HCT116 (cell line): ENCODE data around the gene CD44. TPM values are rescaled to one million over a fixed set of nuclear protein-coding genes. Genes with fewer than 3 reads are reported as not detected.

Experiments
- ATAC-seq: fragments of 200-7000 bp; cut with Tn5 transposase; 2 replicates; pipeline ENCODE4 v1.9.1; 2020; ENCODE audit warnings: mild to moderate bottlenecking, moderate library complexity
- BruUV-seq: library from RNA; stranded (reverse); fragments of 400-500 nt; replicated peaks from 2 replicates; lab custom pipeline; 2021; lab: Mats Ljungman, UMichigan
- CTCF ChIA-PET: fragments of 300-600 bp; sonication (Branson Sonifier 250); formaldehyde crosslinking; loops from one replicate; lab custom pipeline; 2021; ENCODE audit warnings: antibody characterized with exemption; lab: Charles Lee
- POLR2A ChIA-PET: fragments of 300-600, 350-600 bp; sonication (Branson Sonifier 250); formaldehyde crosslinking; loops from one replicate; lab custom pipeline; 2021; ENCODE audit warnings: antibody characterized with exemption; lab: Charles Lee
- RAD21 ChIA-PET, 2 experiments: fragments of 300-600 bp; sonication (Branson Sonifier 250); formaldehyde crosslinking; loops; one replicate each; lab custom pipeline; 2023; ENCODE audit warnings: low total read pairs in 2 of 2; ENCODE audit not compliant: uncharacterized antibody in 2 of 2, unreplicated experiment in 2 of 2, low non-redundant PET in 1 of 2; lab: Charles Lee
- DNase-seq: peaks from one replicate; pipeline ENCODE4 v3.0.0-alpha.2; 2010; ENCODE audit warnings: low read depth, low spot score
- H2AFZ ChIP-seq: fragments of 200-600 bp; shearing (Covaris generic), sonication (generic); 2 replicates; pipeline ENCODE4 v1.6.1; 2017; ENCODE audit warnings: low read depth, mixed run types, mixed read lengths, antibody characterized with exemption, low read length; ENCODE audit not compliant: poor library complexity, severe bottlenecking
- H3K27ac ChIP-seq: 2 replicates; pipeline ENCODE4 v1.5.1; 2012; ENCODE audit warnings: low read depth, low read length
- H3K27me3 ChIP-seq: fragments of 200-600 bp; sonication (generic); 2 replicates; pipeline ENCODE4 v1.6.1; 2016; ENCODE audit warnings: mixed run types, low read length, mixed read lengths; ENCODE audit not compliant: insufficient read depth
- H3K36me3 ChIP-seq, 2 experiments: fragments of 200-500 bp in 1 of 2; fragments of 200-600 bp in 1 of 2; sonication (Bioruptor generic) in 1 of 2; sonication (generic) in 1 of 2; 2 replicates each; pipeline versions ENCODE4 v1.5.1 to v1.6.1; 2014 to 2016; ENCODE audit warnings: low read length in 2 of 2, inconsistent platforms in 1 of 2, mixed read lengths in 1 of 2, mixed run types in 1 of 2; ENCODE audit not compliant: insufficient read depth in 2 of 2, control insufficient read depth in 1 of 2
- H3K4me1 ChIP-seq, 2 experiments: fragments of 200-600 bp in 1 of 2; sonication (generic) in 1 of 2; 2 replicates each; pipeline versions ENCODE4 v1.5.1 to v1.6.1; 2012 to 2017; ENCODE audit warnings: low read length in 2 of 2, inconsistent platforms in 1 of 2, mild to moderate bottlenecking in 1 of 2, mixed read lengths in 1 of 2, mixed run types in 1 of 2, moderate library complexity in 1 of 2; ENCODE audit not compliant: insufficient read depth in 2 of 2, control insufficient read depth in 1 of 2
- H3K4me2 ChIP-seq: fragments of 200-600 bp; sonication (generic); 2 replicates; pipeline ENCODE4 v1.6.1; 2017; ENCODE audit warnings: mixed run types, low read length, mixed read lengths
- H3K4me3 ChIP-seq, 2 experiments: fragments of 200-600 bp in 1 of 2; sonication (generic) in 1 of 2; replicated peaks in 1 of 2; 2 replicates each; pipeline ENCODE4 v1.5.1; 2011 to 2016; ENCODE audit warnings: low read length in 2 of 2, control low read depth in 1 of 2, low read depth in 1 of 2, mild to moderate bottlenecking in 1 of 2, mixed read lengths in 1 of 2, mixed run types in 1 of 2
- H3K79me2 ChIP-seq: fragments of 200-600 bp; sonication (generic); 2 replicates; pipeline ENCODE4 v1.6.1; 2017; ENCODE audit warnings: mild to moderate bottlenecking, mixed run types, low read length, moderate library complexity, mixed read lengths; ENCODE audit not compliant: insufficient read depth
- H3K9ac ChIP-seq: fragments of 200-600 bp; sonication (generic); 2 replicates; pipeline ENCODE4 v1.6.1; 2016; ENCODE audit warnings: low read length, mixed read lengths
- H3K9me2 ChIP-seq: fragments of 200-600 bp; sonication (generic), shearing (Covaris generic); 2 replicates; pipeline ENCODE4 v1.6.1; 2017; ENCODE audit warnings: mixed run types, mild to moderate bottlenecking, moderate library complexity; ENCODE audit not compliant: insufficient read depth
- H3K9me3 ChIP-seq, 2 experiments: fragments of 200-500 bp in 1 of 2; fragments of 200-600 bp in 1 of 2; sonication (Bioruptor generic) in 1 of 2; sonication (generic) in 1 of 2; 2 replicates each; pipeline ENCODE4 v1.6.1; 2014 to 2017; ENCODE audit warnings: low read length in 2 of 2, mixed read lengths in 2 of 2, inconsistent platforms in 1 of 2, low read depth in 1 of 2, mild to moderate bottlenecking in 1 of 2, mixed run types in 1 of 2, moderate library complexity in 1 of 2; ENCODE audit not compliant: control insufficient read depth in 1 of 2, insufficient read depth in 1 of 2
- H4K20me1 ChIP-seq: fragments of 200-600 bp; sonication (generic), shearing (Covaris generic); 2 replicates; pipeline ENCODE4 v1.6.1; 2017; ENCODE audit warnings: mixed run types, mild to moderate bottlenecking, moderate library complexity; ENCODE audit not compliant: insufficient read depth
- CBX3 ChIP-seq: IDR thresholded peaks from 2 replicates; pipeline ENCODE4 v1.6.1; 2012; ENCODE audit warnings: low read depth
- CEBPB ChIP-seq: IDR thresholded peaks from 2 replicates; pipeline ENCODE4 v1.6.1; 2012; ENCODE audit warnings: low read depth
- EZH2 ChIP-seq: fragments of 200-600 bp; sonication (generic); IDR thresholded peaks from 2 replicates; pipeline ENCODE4 v1.6.1; 2017; ENCODE audit warnings: antibody characterized with exemption, mixed run types
- FOSL1 ChIP-seq: IDR thresholded peaks from 2 replicates; pipeline ENCODE4 v1.6.1; 2012; ENCODE audit warnings: low read depth
- JUND ChIP-seq: IDR thresholded peaks from 2 replicates; pipeline ENCODE4 v1.6.1; 2012
- MAX ChIP-seq: IDR thresholded peaks from 2 replicates; pipeline ENCODE4 v1.6.1; 2012
- RAD21 ChIP-seq: IDR thresholded peaks from 2 replicates; pipeline ENCODE4 v1.6.1; 2012; ENCODE audit warnings: low read depth, mild to moderate bottlenecking
- SIN3A ChIP-seq: IDR thresholded peaks from 2 replicates; pipeline ENCODE4 v1.6.1; 2012; ENCODE audit warnings: low read depth
- SP1 ChIP-seq: IDR thresholded peaks from 2 replicates; pipeline ENCODE4 v1.6.1; 2012; ENCODE audit warnings: low read depth
- SRF ChIP-seq: IDR thresholded peaks from 2 replicates; pipeline ENCODE4 v1.6.1; 2012; ENCODE audit warnings: low read depth
- TCF7L2 ChIP-seq: IDR thresholded peaks from 2 replicates; pipeline ENCODE4 v1.7.0; 2011; ENCODE audit warnings: borderline replicate concordance, inconsistent platforms; ENCODE audit not compliant: insufficient read depth, insufficient read length; ENCODE audit errors: extremely low read depth
- ZFX ChIP-seq: fragments of 450-650 bp; IDR thresholded peaks from 2 replicates; pipeline ENCODE4 v1.6.1; 2017
- ZNF274 ChIP-seq: fragments of 200-500 bp; sonication (Bioruptor generic); IDR thresholded peaks from 2 replicates; pipeline ENCODE4 v1.6.1; 2014; ENCODE audit warnings: mild to moderate bottlenecking, low read depth, low read length, inconsistent platforms
- intact Hi-C: fragments of 100-400 bp; cut with micrococcal nuclease; formaldehyde crosslinking; loops from 2 replicates; pipeline ENCODE4 v1.10.0; 2022
- total RNA-seq: library from RNA; stranded (reverse); gene quantifications from one replicate; pipeline ENCODE4 v1.2.1, GENCODE V29; 2021; ENCODE audit not compliant: unreplicated experiment
- TF ChIP-seq, protein P1 (sequence below): IDR thresholded peaks from 2 replicates; pipeline ENCODE4 v1.6.1; 2012; ENCODE audit warnings: low read depth
- TF ChIP-seq, protein P2 (sequence below), 3 experiments: fragments of 200-600 bp in 1 of 3; sonication (generic) in 1 of 3; IDR thresholded peaks in 2 of 3; conservative IDR thresholded peaks in 1 of 3; 2 replicates each; pipeline ENCODE4 v1.5.1; 2012 to 2017; ENCODE audit warnings: low read depth in 2 of 3, low read length in 2 of 3, antibody characterized with exemption in 1 of 3, borderline replicate concordance in 1 of 3, control low read depth in 1 of 3, mild to moderate bottlenecking in 1 of 3, mixed read lengths in 1 of 3, mixed run types in 1 of 3, moderate library complexity in 1 of 3; ENCODE audit not compliant: insufficient read depth in 1 of 3
- TF ChIP-seq, protein P3 (sequence below): IDR thresholded peaks from 2 replicates; pipeline ENCODE4 v1.6.1; 2012

The CD44 gene
- total RNA-seq, 1 experiment from 2014 or later: 742 TPM

DNA sequence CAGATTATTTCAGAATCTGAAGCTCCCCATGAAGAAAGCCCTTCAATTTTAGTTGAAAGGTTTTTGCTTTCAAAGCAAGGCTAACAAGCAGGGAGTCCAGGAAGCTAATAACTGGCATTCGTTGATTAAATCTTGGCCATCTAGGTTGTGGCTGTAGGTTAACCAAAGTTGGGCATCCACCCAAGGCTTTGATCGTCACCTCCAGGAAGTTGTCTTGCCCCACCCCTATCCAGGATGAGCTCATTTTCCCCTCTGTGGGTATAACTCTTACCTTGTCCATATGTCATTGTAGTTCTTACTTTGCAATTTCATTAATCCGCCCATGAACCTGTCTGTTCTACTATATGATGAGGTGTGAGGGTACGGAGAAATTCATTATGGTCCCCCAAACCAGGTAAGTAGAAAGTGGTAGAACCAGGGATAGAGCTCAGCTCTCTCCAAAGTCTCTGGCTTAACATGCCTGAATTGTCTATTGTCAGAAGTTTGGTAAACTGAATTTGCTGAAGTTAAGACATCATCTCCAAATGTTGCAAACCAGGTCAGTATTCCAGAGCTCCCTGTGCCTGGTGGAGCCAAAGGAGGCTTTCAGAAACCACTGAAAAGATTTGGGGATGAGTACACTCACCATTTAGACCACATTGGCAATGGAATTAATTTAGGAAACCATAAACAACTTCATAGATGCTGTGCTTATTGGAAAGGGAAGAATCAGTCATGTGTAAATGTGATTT, 97.1 kb downstream of the CD44 start:
- TF ChIP-seq TCF7L2: peak; percentile 95
- no peak for TF ChIP-seq SIN3A
- no peak for TF ChIP-seq CEBPB
- no peak for TF ChIP-seq ZNF274
- TF ChIP-seq MAX: 0 out of 2 replicates have a peak, but pooled peaks have one; percentile 7
- TF ChIP-seq SP1: peak; percentile 33
- peak; percentile 41 for TF ChIP-seq JUND
- TF ChIP-seq, protein P1, sequence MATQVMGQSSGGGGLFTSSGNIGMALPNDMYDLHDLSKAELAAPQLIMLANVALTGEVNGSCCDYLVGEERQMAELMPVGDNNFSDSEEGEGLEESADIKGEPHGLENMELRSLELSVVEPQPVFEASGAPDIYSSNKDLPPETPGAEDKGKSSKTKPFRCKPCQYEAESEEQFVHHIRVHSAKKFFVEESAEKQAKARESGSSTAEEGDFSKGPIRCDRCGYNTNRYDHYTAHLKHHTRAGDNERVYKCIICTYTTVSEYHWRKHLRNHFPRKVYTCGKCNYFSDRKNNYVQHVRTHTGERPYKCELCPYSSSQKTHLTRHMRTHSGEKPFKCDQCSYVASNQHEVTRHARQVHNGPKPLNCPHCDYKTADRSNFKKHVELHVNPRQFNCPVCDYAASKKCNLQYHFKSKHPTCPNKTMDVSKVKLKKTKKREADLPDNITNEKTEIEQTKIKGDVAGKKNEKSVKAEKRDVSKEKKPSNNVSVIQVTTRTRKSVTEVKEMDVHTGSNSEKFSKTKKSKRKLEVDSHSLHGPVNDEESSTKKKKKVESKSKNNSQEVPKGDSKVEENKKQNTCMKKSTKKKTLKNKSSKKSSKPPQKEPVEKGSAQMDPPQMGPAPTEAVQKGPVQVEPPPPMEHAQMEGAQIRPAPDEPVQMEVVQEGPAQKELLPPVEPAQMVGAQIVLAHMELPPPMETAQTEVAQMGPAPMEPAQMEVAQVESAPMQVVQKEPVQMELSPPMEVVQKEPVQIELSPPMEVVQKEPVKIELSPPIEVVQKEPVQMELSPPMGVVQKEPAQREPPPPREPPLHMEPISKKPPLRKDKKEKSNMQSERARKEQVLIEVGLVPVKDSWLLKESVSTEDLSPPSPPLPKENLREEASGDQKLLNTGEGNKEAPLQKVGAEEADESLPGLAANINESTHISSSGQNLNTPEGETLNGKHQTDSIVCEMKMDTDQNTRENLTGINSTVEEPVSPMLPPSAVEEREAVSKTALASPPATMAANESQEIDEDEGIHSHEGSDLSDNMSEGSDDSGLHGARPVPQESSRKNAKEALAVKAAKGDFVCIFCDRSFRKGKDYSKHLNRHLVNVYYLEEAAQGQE: no peak
- TF ChIP-seq EZH2: no peak
- no peak for TF ChIP-seq RAD21
- 0 out of 2 replicates have a peak, but pooled peaks have one; percentile 23 for TF ChIP-seq CBX3
- no peak for TF ChIP-seq SRF
- TF ChIP-seq, protein P2, sequence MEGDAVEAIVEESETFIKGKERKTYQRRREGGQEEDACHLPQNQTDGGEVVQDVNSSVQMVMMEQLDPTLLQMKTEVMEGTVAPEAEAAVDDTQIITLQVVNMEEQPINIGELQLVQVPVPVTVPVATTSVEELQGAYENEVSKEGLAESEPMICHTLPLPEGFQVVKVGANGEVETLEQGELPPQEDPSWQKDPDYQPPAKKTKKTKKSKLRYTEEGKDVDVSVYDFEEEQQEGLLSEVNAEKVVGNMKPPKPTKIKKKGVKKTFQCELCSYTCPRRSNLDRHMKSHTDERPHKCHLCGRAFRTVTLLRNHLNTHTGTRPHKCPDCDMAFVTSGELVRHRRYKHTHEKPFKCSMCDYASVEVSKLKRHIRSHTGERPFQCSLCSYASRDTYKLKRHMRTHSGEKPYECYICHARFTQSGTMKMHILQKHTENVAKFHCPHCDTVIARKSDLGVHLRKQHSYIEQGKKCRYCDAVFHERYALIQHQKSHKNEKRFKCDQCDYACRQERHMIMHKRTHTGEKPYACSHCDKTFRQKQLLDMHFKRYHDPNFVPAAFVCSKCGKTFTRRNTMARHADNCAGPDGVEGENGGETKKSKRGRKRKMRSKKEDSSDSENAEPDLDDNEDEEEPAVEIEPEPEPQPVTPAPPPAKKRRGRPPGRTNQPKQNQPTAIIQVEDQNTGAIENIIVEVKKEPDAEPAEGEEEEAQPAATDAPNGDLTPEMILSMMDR (IDR thresholded peaks at IDR 0.05 in 2 of 3, conservative IDR thresholded peaks at IDR 0.05 in 1 of 3; ENCODE audit: borderline replicate concordance in 1 of 3, insufficient read depth in 1 of 3, low read depth in 2 of 3, low read length in 2 of 3): no peak
- no peak; the same call in 1 of the 2 replicates for TF ChIP-seq FOSL1
- TF ChIP-seq, protein P3, sequence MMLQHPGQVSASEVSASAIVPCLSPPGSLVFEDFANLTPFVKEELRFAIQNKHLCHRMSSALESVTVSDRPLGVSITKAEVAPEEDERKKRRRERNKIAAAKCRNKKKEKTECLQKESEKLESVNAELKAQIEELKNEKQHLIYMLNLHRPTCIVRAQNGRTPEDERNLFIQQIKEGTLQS: no peak
- TF ChIP-seq ZFX: no peak
- ATAC-seq (peak; percentile 51; the same call in 1 of the 2 replicates), DNase-seq (peak; percentile 61)
- no peaks in the 10 kb centered on the region for H3K79me2 ChIP-seq
- H3K4me1 ChIP-seq: peaks cover 26 to 39% of the 10 kb centered on the region in 2 experiments
- no peak overlapping the region for H2AFZ ChIP-seq
- H3K9me3 ChIP-seq: no peaks in the 10 kb centered on the region
- no peaks in the 10 kb centered on the region for H4K20me1 ChIP-seq
- RAD21 ChIA-PET: interaction anchor here in 1 of 2 experiments (1.2 kb wide), 1 partner anchor 154 kb away, joined by 4 read pairs; no protein-coding TSS in a partner anchor
- no peaks in the 10 kb centered on the region for H3K27me3 ChIP-seq
- CTCF ChIA-PET: interaction anchor here (0.7 to 1.1 kb wide), 4 partner anchors 69 to 310 kb away, joined by 3 to 4 read pairs (median 3); no protein-coding TSS in a partner anchor
- intact Hi-C loops: loop anchor here (5.0 kb wide), 2 partner anchors 99 to 156 kb away; partner anchors contain the start of gene CD44
- no peaks in the 10 kb centered on the region for H3K9me2 ChIP-seq
- no peak overlapping the region for H3K4me3 ChIP-seq
- POLR2A ChIA-PET: interaction anchor here (0.9 to 1.3 kb wide), 2 partner anchors 9 to 10 kb away, joined by 3 read pairs; no protein-coding TSS in a partner anchor
- no peak overlapping the region for H3K9ac ChIP-seq
- BruUV-seq: no TSS peak
- H3K36me3 ChIP-seq: 0 out of 4 replicates have a peak, but pooled peaks cover 0 to 3% of the 10 kb centered on the region in 2 experiments
- peak overlapping the region; percentile 21; the same call in 1 of the 2 replicates for H3K27ac ChIP-seq
- peak overlapping the region; percentile 38 for H3K4me2 ChIP-seq
